Measurements from ENCODE around the gene SEMA7A. TPM values are rescaled to one million over a fixed set of nuclear protein-coding genes. Genes with fewer than 3 reads are reported as not detected.
A peak's percentile ranks its signal among the peaks of the same experiment; 100 is the strongest.

The SEMA7A gene
- total and polyA plus RNA-seq, 2 of the 4 experiments (the other 2 are of a cell fraction), result 30.5 to 87.3 TPM

DNA sequence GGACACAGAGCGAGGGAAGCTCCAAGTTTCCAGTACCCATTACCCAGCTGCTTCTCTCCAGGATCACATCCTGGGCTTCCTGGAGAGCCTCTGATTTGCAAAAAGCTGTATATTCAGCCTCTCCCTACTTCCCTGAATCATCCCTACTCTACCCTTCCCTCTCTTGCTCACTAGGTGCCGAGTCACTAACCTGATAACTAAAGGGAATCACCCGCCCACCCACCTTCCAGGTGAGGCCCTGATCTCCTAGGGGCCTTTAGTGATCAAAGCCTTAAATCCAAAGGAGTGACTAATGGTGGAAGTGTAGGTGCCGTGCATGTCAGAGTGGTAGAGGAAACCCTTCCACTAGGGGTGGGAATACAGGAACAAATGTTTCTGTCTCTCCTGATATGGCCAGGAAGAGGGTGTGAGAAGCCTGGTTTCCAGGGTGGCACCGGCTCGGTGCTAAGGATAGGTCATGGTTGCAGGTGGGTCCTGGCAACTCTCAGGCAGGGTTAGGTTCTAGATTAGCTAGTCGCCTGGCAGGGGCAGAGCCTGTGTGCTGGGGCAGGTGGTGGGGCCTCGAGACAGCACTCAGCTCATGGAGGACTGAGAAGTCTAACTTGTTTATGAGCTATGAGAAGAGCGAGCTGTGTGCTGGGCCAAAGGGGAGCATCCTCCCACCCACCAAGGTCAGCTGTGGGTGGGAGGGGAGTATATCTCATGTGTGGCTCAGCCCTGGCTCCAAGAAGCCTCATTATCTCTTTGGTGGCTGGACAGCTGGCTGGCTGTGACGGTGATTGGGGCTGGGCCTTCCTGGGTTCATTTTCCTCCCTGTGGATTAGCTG lies 10.1 kb downstream of the SEMA7A start (continued):
- no peak for TF ChIP-seq FOS (IDR thresholded peaks at IDR 0.05; ENCODE audit: low read depth, low read length)

GRCh38 chr15:74422652-74423430 lies 10.9 kb downstream of the SEMA7A start:
- Histone ChIP-seq H3K18ac (ENCODE audit: low read depth, low read length) (peak overlapping the region; percentile 82), H3K9me1 (ENCODE audit: insufficient read depth, low read length) (peaks cover 56% of the 10 kb centered on the region), H3K27ac (ENCODE audit: insufficient read depth, low read length) (peak overlapping the region; percentile 73), H3K79me1 (ENCODE audit: low read depth in 1 of 2, low read length in 2 of 2) (peaks cover 21 to 94% of the 10 kb centered on the region in 2 experiments; a peak in 3 of 4 replicates), H4K20me1 (ENCODE audit: insufficient read depth, low read length) (peaks cover 7% of the 10 kb centered on the region), H3K56ac (ENCODE audit: extremely low read depth, insufficient read depth, low read length) (no peak overlapping the region; the same call in 1 of the 2 replicates), H3K27me3 (ENCODE audit: control insufficient read depth, insufficient read depth, low read length) (no peaks in the 10 kb centered on the region), H2BK5ac (ENCODE audit: low read depth, low read length, poor library complexity, severe bottlenecking) (peak overlapping the region; percentile 95), H2AFZ (replicated peaks; ENCODE audit: low read length, poor library complexity) (peak overlapping the region; percentile 55), H2AK9ac (replicated peaks; ENCODE audit: low read depth, low read length, poor library complexity) (peak overlapping the region; percentile 10), H3K4me1 (ENCODE audit: control insufficient read depth, insufficient read depth, low read length) (peaks cover 45% of the 10 kb centered on the region), H4K8ac (ENCODE audit: low read depth in 2 of 2, low read length in 2 of 2) (peak overlapping the region; percentile 60 to 83), H4K5ac (ENCODE audit: low read depth, low read length) (peak overlapping the region; percentile 75), H2BK15ac (ENCODE audit: low read depth, low read length) (peak overlapping the region; percentile 88; the same call in 2 of the 3 replicates), H3K36me3 (ENCODE audit: control insufficient read depth, insufficient read depth, low read length) (no peaks in the 10 kb centered on the region), H4K91ac (ENCODE audit: insufficient read depth, low read depth, low read length) (peak overlapping the region; percentile 90), H3K4ac (ENCODE audit: low read depth, low read length) (peak overlapping the region; percentile 91), H2BK20ac (ENCODE audit: low read depth, low read length) (peak overlapping the region; percentile 80), H2BK120ac (ENCODE audit: low read depth, low read length) (peak overlapping the region; percentile 82), H3K4me3 (ENCODE audit: insufficient read depth, low read depth, low read length) (no peak overlapping the region), H2AK5ac (ENCODE audit: low read depth, low read length) (peak overlapping the region; percentile 97), H3K4me2 (ENCODE audit: low read depth, low read length) (peak overlapping the region; percentile 19; the same call in 1 of the 2 replicates), H3K23ac (ENCODE audit: low read depth, low read length) (peak overlapping the region; percentile 76), H3K9ac (ENCODE audit: low read depth, low read length) (no peak overlapping the region; the same call in 1 of the 2 replicates), H3K9me3 (ENCODE audit: control insufficient read depth, insufficient read depth, low read length) (no peaks in the 10 kb centered on the region), H3K14ac (replicated peaks; ENCODE audit: low read depth, low read length) (peak overlapping the region; percentile 95)
- in situ Hi-C loops (cut with MboI; ENCODE audit: low sequenced_read_pairs) (no loop called here), intact Hi-C loops (cut with micrococcal nuclease) (loop anchor here (2.0 kb wide), 1 partner anchor 16 kb away; no protein-coding TSS in a partner anchor), dilution Hi-C loops (cut with HindIII; ENCODE audit: low sequenced_read_pairs, unreplicated experiment) (no loop called here)
- 80% methylated on average over 1 of the region's 14 CpGs; no CpG with 5 or more reads in 1 of the 2 experiments for WGBS, 2 experiments (ENCODE audit: extremely low coverage in 2 of 2, insufficient read length in 1 of 2)
- CTCF ChIA-PET, result interaction anchor here (0.6 kb wide), 1 partner anchor 338 kb away, joined by 3 read pairs; no protein-coding TSS in a partner anchor
- no TSS peak for BruUV-seq (replicated peaks)
- DNase-seq (peak; percentile 52), ATAC-seq (ENCODE audit: low read depth) (peak; percentile 75)
- POLR2A ChIA-PET (ENCODE audit: unreplicated experiment), result no interaction called here
- TF ChIP-seq MXI1 (IDR thresholded peaks at IDR 0.05; ENCODE audit: borderline replicate concordance, low read depth, low read length) (no peak), FOS (IDR thresholded peaks at IDR 0.05; ENCODE audit: low read depth, low read length) (peak; percentile 20; the same call in 1 of the 2 replicates), MAZ (IDR thresholded peaks at IDR 0.05; ENCODE audit: borderline replicate concordance, low read depth, low read length) (peak; percentile 76; the same call in 1 of the 2 replicates), POLR2A (IDR thresholded peaks at IDR 0.05; ENCODE audit: low read depth, low read length) (no peak), BHLHE40 (IDR thresholded peaks at IDR 0.05; ENCODE audit: low read depth, low read length) (peak; percentile 6; the same call in 1 of the 2 replicates), RFX5 (IDR thresholded peaks at IDR 0.05; ENCODE audit: low read depth, low read length) (no peak), RAD21 (IDR thresholded peaks at IDR 0.05; ENCODE audit: low read length) (no peak), RCOR1 (IDR thresholded peaks at IDR 0.05; ENCODE audit: insufficient replicate concordance, low read length) (no peak), NFE2L2 (IDR thresholded peaks at IDR 0.05; ENCODE audit: low read depth, low read length) (no peak), SMC3 (IDR thresholded peaks at IDR 0.05; ENCODE audit: low read depth, low read length) (no peak), CHD1 (IDR thresholded peaks at IDR 0.05; ENCODE audit: low read depth, low read length) (no peak)
- TF ChIP-seq, protein P1, sequence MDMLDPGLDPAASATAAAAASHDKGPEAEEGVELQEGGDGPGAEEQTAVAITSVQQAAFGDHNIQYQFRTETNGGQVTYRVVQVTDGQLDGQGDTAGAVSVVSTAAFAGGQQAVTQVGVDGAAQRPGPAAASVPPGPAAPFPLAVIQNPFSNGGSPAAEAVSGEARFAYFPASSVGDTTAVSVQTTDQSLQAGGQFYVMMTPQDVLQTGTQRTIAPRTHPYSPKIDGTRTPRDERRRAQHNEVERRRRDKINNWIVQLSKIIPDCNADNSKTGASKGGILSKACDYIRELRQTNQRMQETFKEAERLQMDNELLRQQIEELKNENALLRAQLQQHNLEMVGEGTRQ (IDR thresholded peaks at IDR 0.05; ENCODE audit: low read depth, low read length), result peak; percentile 64; the same call in 1 of the 2 replicates
